HG03045 (cell line): Measurements from ENCODE around the gene RAD51B.
"Not testable (repeated sequence)": the region's sequence is repeated elsewhere in the genome, so short reads cannot be mapped to it uniquely, and the experiment has no call there.

Source experiments
- ATAC-seq: cut with Tn5 transposase; IDR thresholded peaks from one replicate; pipeline ENCODE4 v1.9.1; 2021; ENCODE audit warnings: mild to moderate bottlenecking, moderate library complexity; ENCODE audit not compliant: unreplicated experiment

Gene RAD51B

GRCh38 chr14:67977434-67978034 is 158.0 kb downstream of the RAD51B start:
- ATAC-seq, result no peak

- ATAC-seq, result no peak
These were observed 159.2 kb downstream of the RAD51B start for GRCh38 chr14:67978749-67979148.

- no peak for ATAC-seq
These were observed 163.4 kb downstream of the RAD51B start for GRCh38 chr14:67982711-67983608.

GRCh38 chr14:67984274-67984673 is 164.7 kb downstream of the RAD51B start:
- ATAC-seq, result no peak

- ATAC-seq, result no peak
These were observed 166.7 kb downstream of the RAD51B start for GRCh38 chr14:67986131-67986841.

- ATAC-seq, result no peak
These were observed 168.0 kb downstream of the RAD51B start for GRCh38 chr14:67987606-67988005.

DNA sequence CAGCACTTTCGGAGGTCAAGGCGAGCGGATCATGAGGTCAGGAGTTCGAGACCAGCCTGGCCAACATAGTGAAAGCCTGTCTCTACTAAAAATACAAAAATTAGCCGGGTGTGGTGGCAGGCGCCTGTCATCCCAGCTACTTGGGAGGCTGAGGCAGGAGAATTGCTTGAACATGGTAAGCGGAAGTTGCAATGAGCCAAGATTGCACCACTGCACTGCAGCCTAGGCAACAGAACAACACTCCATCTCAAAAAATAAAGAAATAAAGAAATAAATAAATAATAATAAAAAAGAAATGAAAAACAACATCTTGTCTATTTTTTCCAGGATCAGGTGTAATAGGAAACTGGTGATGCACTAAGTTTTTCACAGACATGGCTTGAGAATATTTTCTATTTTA is 168.6 kb downstream of the RAD51B start:
- not testable (repeated sequence) for ATAC-seq

- no peak for ATAC-seq
These were observed 171.0 kb downstream of the RAD51B start for GRCh38 chr14:67990576-67990975.

- no peak for ATAC-seq
These were observed 175.0 kb downstream of the RAD51B start for GRCh38 chr14:67994531-67994930.

DNA sequence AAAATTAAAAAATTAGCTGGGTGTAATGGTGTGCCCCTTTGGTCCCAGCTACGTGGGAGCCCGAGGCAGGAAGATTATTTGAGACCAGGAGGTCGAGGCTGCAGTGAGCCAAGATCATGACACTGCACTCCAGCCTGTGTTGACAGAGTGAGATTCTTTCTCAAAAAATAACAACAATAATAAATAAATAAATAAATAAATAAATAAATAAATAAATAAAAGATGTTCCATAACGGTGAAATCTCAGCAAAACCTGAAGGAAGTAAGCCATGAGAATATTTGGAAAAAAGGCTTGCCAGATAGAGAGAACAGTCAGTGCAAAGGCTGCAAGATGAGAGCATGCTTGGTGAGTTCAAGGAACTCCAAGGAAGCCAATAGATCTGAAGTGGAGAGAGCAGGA is 176.7 kb downstream of the RAD51B start:
- ATAC-seq, result no peak

GRCh38 chr14:67998834-67999233 is 179.3 kb downstream of the RAD51B start:
- no peak for ATAC-seq

DNA sequence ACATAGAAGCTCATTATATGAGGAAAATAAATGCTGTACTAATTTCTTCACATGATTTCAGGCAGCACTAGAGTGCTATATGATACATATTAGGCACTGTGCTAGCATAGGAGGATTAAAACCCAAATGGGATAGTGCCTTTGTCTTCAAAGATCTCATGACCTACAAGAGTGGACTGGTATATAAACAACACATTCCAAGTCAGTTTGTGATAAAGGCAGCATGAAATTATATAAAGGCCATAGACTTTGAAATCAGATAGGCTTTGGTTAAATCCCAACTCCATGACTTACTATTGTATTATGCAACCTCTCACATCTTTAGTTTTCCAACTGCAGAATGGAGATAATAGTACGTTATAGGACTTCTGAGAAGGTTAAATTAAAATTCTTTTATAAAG is 179.7 kb downstream of the RAD51B start:
- ATAC-seq, result no peak

DNA sequence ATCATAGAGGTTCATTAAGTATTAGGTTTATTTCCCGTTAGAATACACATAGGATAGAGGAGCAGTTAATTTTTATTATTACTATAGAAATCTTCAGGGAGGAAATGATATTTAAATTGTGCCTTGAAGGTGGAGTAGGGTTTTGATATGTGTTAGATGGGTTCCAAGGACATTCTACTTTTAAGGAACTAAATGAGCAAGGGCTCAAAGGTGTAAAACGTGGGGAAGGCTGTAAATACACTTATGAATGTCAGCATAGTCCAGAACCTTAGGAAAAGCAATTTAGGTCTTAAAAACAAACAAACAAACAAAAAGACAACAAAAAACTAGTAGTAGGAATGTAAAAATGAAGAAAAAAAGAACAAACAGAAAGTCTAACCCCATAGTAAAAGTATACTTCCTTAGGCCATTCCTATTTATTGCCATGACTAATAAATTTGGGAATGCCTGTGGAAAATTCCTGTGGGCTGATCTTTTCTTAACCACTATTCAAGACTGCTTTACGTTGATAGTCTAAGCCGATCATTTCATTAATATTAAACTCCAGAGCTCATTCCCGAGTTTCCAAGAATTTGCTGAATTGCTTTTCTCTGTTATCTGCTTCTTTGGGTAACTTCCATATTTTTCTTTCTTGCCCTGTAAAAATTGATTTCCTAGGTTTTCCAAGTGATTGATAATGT is 180.3 kb downstream of the RAD51B start:
- no peak for ATAC-seq

DNA sequence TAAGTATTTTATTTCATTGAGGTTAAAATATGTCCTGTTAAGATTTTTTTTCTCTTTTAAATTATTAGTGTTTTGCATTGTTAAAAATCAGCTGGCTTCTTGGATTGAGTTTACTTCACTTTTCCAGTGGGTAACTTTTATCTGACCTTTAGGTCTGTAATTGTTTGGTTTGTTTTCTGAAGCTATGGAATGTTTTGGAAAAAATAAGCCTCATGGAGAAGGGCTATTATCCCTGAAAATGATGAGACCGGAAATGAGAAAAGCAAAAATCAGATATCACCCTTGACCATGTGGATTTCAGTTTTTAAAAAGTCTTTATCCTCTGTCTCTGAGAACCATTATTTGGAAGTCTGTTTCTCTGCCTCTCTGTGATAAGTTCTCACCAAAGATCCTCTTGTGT is 180.9 kb downstream of the RAD51B start:
- ATAC-seq, result no peak

- ATAC-seq, result no peak
These were observed 188.9 kb downstream of the RAD51B start for GRCh38 chr14:68008491-68008890.

DNA sequence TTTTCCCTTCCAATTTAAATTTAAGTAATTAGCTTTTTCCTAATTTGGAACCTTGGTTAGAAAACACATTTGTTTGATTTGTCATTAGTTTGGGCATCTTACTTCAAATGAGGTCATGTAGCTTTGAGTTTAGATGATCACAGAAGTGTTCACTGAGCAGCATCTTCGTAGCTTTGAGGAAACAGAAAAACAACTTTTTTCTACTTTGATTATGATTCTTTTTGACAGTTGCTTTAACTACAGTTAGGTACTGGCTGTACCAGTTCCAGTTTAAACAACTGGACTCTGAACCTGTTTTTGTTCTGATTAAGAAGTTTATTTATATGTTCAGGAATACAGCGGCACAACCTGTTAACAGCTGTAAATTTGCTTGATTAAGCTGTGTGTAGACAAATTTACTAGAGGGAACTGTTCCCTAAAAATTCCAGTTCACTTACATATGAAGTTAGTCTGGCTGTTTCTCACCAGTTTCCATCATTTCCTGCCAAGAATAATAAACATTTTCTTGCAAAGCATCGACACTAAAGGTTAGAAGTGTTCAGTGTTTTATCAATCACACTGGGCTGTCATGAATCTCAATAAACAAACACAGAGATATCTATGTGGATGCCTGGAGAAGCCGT is 191.9 kb downstream of the RAD51B start:
- no peak for ATAC-seq

DNA sequence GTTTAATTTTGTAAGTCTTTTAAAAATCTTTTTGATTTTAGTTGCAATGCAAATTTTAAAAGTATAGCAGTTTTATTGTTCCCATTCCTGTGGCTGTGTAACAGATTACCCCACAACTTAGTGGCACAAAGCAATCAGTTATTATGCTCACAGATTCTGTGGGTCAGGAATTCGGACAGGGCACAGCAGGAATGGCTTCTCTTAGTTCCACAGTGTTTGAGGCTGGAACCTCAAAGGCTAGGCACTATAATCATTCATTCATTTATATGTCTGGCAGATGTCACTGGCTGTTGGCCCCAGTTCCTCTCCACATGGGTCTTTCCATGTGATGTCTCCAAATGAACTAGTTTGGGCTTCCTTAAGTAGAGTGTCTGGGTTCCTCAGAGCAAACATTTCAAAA is 193.3 kb downstream of the RAD51B start:
- ATAC-seq, result no peak

GRCh38 chr14:68013326-68013725 is 193.7 kb downstream of the RAD51B start:
- ATAC-seq, result no peak

- ATAC-seq, result no peak
These were observed 195.2 kb downstream of the RAD51B start for GRCh38 chr14:68014771-68015170.

DNA sequence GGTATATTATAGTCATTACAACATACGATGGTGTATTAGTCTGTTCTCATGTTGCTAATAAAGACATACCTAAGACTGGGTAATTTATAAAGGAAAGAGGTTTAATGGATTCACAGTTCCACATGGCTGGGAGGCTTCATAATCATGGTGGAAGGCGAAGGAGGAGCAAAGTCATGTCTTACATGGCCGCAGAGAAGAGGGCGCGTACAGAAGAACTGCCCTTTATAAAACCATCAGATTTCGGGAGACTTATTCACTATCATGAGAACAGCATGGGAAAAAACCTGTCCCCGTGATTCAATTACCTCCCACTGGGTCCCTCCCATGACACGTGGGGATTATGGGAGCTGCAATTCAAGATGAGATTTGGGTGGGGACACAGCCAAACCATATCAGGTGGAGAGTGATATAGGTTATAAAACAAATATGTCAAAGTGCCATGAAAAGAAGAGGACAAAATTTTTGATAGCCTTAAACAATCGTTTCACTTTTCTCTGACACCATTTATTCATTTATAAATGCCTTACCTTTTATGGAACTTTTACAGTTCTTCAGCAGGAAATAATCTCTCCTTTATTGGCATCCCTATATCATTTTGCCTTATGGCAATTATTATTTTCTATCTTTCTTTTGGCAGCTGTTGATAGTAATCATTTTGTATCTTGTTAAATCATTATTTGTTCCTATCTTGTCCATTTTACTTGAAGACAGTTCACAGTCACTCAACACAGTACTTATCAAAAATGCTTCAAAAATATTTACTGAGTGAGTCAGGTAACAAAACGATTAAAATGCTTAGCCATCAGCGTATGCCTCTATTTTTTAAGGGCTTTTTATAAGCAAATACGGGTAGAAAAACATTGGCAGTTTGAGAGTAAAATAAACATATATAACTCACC is 196.0 kb downstream of the RAD51B start:
- ATAC-seq, result no peak
